Fibroblast of lung (primary cell): ENCODE measurements around the gene THOC7. TPM values are rescaled to one million over a fixed set of nuclear protein-coding genes. Genes with fewer than 3 reads are reported as not detected.

Experiments
- DNase-seq, 2 donors: peaks; one replicate each; pipeline versions ENCODE4 v3.0.0 to v3.0.0-alpha.2; 2010; ENCODE audit warnings: low read depth in 2 of 2
- H2AFZ ChIP-seq: 2 replicates; pipeline ENCODE4 v1.5.1; 2012; ENCODE audit warnings: low read length, control low read depth, inconsistent platforms
- H3K27ac ChIP-seq: 2 replicates; pipeline ENCODE4 v1.5.1; 2011; ENCODE audit warnings: low read length, control low read depth; ENCODE audit not compliant: insufficient read depth
- H3K27me3 ChIP-seq: 2 replicates; pipeline ENCODE4 v1.5.1; 2011; ENCODE audit warnings: mild to moderate bottlenecking, low read length; ENCODE audit not compliant: control insufficient read depth, insufficient read depth
- H3K36me3 ChIP-seq: 2 replicates; pipeline ENCODE4 v1.5.1; 2011; ENCODE audit warnings: low read length; ENCODE audit not compliant: control insufficient read depth, insufficient read depth
- H3K4me1 ChIP-seq: 2 replicates; pipeline ENCODE4 v1.5.1; 2011; ENCODE audit warnings: low read length; ENCODE audit not compliant: control insufficient read depth, insufficient read depth; ENCODE audit errors: extremely low read depth
- H3K4me2 ChIP-seq: 2 replicates; pipeline ENCODE4 v1.5.1; 2011; ENCODE audit warnings: low read length, control low read depth; ENCODE audit not compliant: insufficient read depth; ENCODE audit errors: extremely low read depth
- H3K4me3 ChIP-seq, 4 experiments: fragments of 200-600 bp in 1 of 4; sonication (generic) in 1 of 4; replicated peaks in 1 of 4; 2 replicates each; pipeline ENCODE4 v1.5.1; 2011 to 2016; ENCODE audit warnings: low read length in 4 of 4, low read depth in 3 of 4, mild to moderate bottlenecking in 3 of 4, control low read depth in 2 of 4, inconsistent platforms in 1 of 4, mixed read lengths in 1 of 4; ENCODE audit not compliant: insufficient read depth in 1 of 4; ENCODE audit errors: control extremely low read depth in 1 of 4
- H3K79me2 ChIP-seq: 2 replicates; pipeline ENCODE4 v1.5.1; 2012; ENCODE audit warnings: mild to moderate bottlenecking, low read length, inconsistent platforms; ENCODE audit not compliant: control insufficient read depth, insufficient read depth
- H3K9ac ChIP-seq: 2 replicates; pipeline ENCODE4 v1.5.1; 2011; ENCODE audit warnings: mild to moderate bottlenecking, low read length, control low read depth; ENCODE audit not compliant: insufficient read depth
- H3K9me3 ChIP-seq: 2 replicates; pipeline ENCODE4 v1.5.1; 2012; ENCODE audit warnings: low read depth, low read length; ENCODE audit not compliant: control insufficient read depth, insufficient read depth
- H4K20me1 ChIP-seq: 2 replicates; pipeline ENCODE4 v1.5.1; 2011; ENCODE audit warnings: low read length; ENCODE audit not compliant: control insufficient read depth, insufficient read depth; ENCODE audit errors: extremely low read depth
- EZH2 ChIP-seq: IDR thresholded peaks from 2 replicates; pipeline ENCODE4 v1.5.1; 2012; ENCODE audit warnings: low read length, control low read depth, mild to moderate bottlenecking; ENCODE audit errors: missing control alignments
- polyA plus RNA-seq, 2 donors: library from polyadenylated mRNA; depleted of rRNA in 1 of 2; stranded (reverse) in 1 of 2; unstranded in 1 of 2; fragments of >200 nt; gene quantifications; 2 replicates each; pipeline ENCODE4 v1.2.1, GENCODE V29; 2011 to 2012; ENCODE audit warnings: missing spikeins in 1 of 2
- total RNA-seq: library from RNA; depleted of rRNA; stranded (reverse); fragments of >200 nt; gene quantifications from 2 replicates; pipeline ENCODE4 v1.2.1, GENCODE V29; 2014
- TF ChIP-seq, protein P1 (sequence below), 2 donors: IDR thresholded peaks in 1 of 2; conservative IDR thresholded peaks in 1 of 2; 1 replicate in 1 of 2; 2 replicates in 1 of 2; pipeline ENCODE4 v1.5.1; 2011 to 2012; ENCODE audit warnings: low read length in 2 of 2, control low read depth in 1 of 2, inconsistent platforms in 1 of 2, low read depth in 1 of 2, mild to moderate bottlenecking in 1 of 2

The THOC7 gene
- total and polyA plus RNA-seq, 2 donors (not counting 1 experiment from before 2014, with no cell fraction given), result 35.3 to 103 TPM

DNA sequence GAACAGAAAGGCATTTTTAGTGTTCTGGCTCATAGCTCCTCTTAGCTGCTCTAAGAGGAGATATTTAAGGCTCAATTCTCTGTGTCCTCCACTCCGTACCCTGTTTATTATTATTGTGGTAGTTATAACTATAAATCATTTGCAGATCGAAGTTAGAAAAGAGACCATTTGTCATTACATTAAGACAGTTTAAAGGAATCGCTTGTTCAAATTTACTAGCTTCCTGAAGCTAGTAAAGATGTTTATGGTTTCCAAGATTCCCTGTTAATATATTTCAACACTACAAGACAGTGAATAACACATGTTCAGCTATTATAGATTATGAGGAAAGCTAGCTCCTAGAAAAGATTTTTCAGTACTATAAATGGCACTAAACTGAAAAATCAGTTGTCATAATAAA lies 12.7 kb upstream of the THOC7 start:
- no peak overlapping the region for H3K4me2 ChIP-seq
- no peak for DNase-seq
- H3K27me3 ChIP-seq, result no peaks in the 10 kb centered on the region
- no peak overlapping the region for H2AFZ ChIP-seq
- no peaks in the 10 kb centered on the region for H3K9me3 ChIP-seq
- H3K79me2 ChIP-seq, result peaks cover 25% of the 10 kb centered on the region
- H3K27ac ChIP-seq, result no peak overlapping the region
- no peak overlapping the region for H3K9ac ChIP-seq
- no peak for TF ChIP-seq EZH2
- TF ChIP-seq, protein P1, sequence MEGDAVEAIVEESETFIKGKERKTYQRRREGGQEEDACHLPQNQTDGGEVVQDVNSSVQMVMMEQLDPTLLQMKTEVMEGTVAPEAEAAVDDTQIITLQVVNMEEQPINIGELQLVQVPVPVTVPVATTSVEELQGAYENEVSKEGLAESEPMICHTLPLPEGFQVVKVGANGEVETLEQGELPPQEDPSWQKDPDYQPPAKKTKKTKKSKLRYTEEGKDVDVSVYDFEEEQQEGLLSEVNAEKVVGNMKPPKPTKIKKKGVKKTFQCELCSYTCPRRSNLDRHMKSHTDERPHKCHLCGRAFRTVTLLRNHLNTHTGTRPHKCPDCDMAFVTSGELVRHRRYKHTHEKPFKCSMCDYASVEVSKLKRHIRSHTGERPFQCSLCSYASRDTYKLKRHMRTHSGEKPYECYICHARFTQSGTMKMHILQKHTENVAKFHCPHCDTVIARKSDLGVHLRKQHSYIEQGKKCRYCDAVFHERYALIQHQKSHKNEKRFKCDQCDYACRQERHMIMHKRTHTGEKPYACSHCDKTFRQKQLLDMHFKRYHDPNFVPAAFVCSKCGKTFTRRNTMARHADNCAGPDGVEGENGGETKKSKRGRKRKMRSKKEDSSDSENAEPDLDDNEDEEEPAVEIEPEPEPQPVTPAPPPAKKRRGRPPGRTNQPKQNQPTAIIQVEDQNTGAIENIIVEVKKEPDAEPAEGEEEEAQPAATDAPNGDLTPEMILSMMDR (conservative IDR thresholded peaks at IDR 0.05 in 1 of 2, IDR thresholded peaks at IDR 0.05 in 1 of 2; ENCODE audit: low read depth in 1 of 2, low read length in 2 of 2), result no peak
- H3K4me3 ChIP-seq, result no peak overlapping the region
- peaks cover 3% of the 10 kb centered on the region for H4K20me1 ChIP-seq
- H3K4me1 ChIP-seq, result peaks cover 6% of the 10 kb centered on the region
- H3K36me3 ChIP-seq, result no peaks in the 10 kb centered on the region

DNA sequence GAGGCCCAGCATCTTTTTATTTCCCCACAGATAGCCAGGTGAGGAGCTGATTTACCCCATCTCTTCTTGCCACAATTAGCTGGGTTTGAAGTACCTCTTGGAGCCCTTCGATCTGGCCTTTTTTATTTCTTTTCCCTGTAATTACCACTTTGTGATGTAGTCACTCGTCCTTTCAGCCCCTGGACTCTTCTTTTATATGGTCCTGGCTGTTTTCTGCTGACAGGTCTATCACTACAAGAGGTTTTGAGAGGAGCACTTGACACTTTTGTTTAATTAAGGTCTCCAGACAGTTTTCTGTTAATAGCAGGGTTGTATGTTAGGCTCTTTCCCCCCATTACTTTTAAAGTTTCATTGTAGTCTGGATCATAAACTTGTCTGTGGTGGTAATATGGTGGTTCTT lies 11.9 kb upstream of the THOC7 start:
- H3K4me3 ChIP-seq, result no peak overlapping the region
- H4K20me1 ChIP-seq, result peaks cover 3% of the 10 kb centered on the region
- peaks cover 25% of the 10 kb centered on the region for H3K79me2 ChIP-seq
- TF ChIP-seq, protein P1 (conservative IDR thresholded peaks at IDR 0.05 in 1 of 2, IDR thresholded peaks at IDR 0.05 in 1 of 2; ENCODE audit: low read depth in 1 of 2, low read length in 2 of 2), result no peak
- TF ChIP-seq EZH2, result no peak
- H3K9ac ChIP-seq, result no peak overlapping the region
- no peak overlapping the region for H2AFZ ChIP-seq
- no peak overlapping the region for H3K27ac ChIP-seq
- H3K4me1 ChIP-seq, result peaks cover 6% of the 10 kb centered on the region
- H3K27me3 ChIP-seq, result no peaks in the 10 kb centered on the region
- H3K9me3 ChIP-seq, result no peaks in the 10 kb centered on the region
- DNase-seq, result no peak
- no peak overlapping the region for H3K4me2 ChIP-seq
- H3K36me3 ChIP-seq, result no peaks in the 10 kb centered on the region

DNA sequence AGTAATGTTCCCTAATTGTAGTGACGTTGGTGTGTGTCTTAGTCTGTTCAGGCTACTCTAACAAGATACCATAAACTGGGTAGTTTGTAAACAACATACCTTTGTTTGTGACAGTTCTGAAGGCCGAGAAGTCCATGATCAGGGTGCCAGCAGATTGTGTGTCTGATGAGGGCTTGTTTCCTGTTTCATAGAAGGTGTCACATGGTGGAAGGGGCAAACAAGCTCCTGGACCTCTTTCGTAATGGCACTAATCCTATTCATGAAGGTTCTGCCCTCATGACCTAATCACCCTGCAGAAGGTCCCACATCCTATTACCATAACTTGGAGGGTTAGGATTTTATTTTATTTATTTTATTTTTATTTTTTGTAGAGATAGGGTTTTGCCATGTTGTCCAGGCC lies 11.2 kb upstream of the THOC7 start:
- H3K4me1 ChIP-seq, result peaks cover 6% of the 10 kb centered on the region
- peaks cover 3% of the 10 kb centered on the region for H4K20me1 ChIP-seq
- DNase-seq, result no peak
- H3K79me2 ChIP-seq, result peaks cover 28% of the 10 kb centered on the region
- H3K4me2 ChIP-seq, result no peak overlapping the region
- no peak overlapping the region for H3K4me3 ChIP-seq
- H3K27ac ChIP-seq, result no peak overlapping the region
- H3K9ac ChIP-seq, result no peak overlapping the region
- no peak overlapping the region for H2AFZ ChIP-seq
- H3K27me3 ChIP-seq, result no peaks in the 10 kb centered on the region
- no peaks in the 10 kb centered on the region for H3K9me3 ChIP-seq
- no peaks in the 10 kb centered on the region for H3K36me3 ChIP-seq
- TF ChIP-seq, protein P1 (conservative IDR thresholded peaks at IDR 0.05 in 1 of 2, IDR thresholded peaks at IDR 0.05 in 1 of 2; ENCODE audit: low read depth in 1 of 2, low read length in 2 of 2), result no peak
- TF ChIP-seq EZH2, result no peak
